GM10266 (cell line): Measurements from ENCODE around the gene FNDC3B.

Experiments used
- DNase-seq: peaks from one replicate; pipeline ENCODE4 v3.0.0; 2012; ENCODE audit errors: extremely low spot score
- TF ChIP-seq, protein P1 (sequence below): IDR thresholded peaks from 2 replicates; pipeline ENCODE4 v1.5.1; 2012; ENCODE audit warnings: mild to moderate bottlenecking, low read depth; ENCODE audit not compliant: control insufficient read depth, insufficient read depth; ENCODE audit errors: missing control alignments

FNDC3B gene

DNA sequence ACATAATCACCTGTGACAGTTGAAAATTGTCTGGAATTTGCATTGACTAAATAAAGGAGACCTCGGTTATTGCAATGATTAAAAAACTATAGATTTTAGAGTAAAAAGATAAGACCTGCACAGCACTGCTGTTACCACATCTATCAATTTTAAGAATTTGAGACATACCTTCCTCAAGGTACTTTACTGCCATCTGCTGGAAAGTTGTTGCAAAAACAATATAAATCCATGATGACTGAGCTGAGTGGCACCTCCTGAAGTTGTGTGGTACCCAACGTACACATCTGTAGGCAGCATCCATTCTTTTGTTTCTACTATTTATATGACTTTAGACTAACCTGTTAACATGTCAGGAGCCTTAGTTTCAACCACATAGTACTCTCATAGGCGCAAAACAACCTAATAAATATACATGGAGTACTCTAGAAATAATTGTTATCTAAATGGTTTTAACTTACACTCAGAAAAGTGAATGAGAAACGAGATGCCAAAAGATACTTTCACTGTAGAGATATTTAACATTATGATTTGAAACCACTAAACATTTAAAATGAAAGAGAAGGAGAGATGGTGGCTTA is 302.2 kb downstream of the FNDC3B start:
- peak; percentile 62 for DNase-seq
- TF ChIP-seq, protein P1, sequence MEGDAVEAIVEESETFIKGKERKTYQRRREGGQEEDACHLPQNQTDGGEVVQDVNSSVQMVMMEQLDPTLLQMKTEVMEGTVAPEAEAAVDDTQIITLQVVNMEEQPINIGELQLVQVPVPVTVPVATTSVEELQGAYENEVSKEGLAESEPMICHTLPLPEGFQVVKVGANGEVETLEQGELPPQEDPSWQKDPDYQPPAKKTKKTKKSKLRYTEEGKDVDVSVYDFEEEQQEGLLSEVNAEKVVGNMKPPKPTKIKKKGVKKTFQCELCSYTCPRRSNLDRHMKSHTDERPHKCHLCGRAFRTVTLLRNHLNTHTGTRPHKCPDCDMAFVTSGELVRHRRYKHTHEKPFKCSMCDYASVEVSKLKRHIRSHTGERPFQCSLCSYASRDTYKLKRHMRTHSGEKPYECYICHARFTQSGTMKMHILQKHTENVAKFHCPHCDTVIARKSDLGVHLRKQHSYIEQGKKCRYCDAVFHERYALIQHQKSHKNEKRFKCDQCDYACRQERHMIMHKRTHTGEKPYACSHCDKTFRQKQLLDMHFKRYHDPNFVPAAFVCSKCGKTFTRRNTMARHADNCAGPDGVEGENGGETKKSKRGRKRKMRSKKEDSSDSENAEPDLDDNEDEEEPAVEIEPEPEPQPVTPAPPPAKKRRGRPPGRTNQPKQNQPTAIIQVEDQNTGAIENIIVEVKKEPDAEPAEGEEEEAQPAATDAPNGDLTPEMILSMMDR: peak; percentile 59

DNA sequence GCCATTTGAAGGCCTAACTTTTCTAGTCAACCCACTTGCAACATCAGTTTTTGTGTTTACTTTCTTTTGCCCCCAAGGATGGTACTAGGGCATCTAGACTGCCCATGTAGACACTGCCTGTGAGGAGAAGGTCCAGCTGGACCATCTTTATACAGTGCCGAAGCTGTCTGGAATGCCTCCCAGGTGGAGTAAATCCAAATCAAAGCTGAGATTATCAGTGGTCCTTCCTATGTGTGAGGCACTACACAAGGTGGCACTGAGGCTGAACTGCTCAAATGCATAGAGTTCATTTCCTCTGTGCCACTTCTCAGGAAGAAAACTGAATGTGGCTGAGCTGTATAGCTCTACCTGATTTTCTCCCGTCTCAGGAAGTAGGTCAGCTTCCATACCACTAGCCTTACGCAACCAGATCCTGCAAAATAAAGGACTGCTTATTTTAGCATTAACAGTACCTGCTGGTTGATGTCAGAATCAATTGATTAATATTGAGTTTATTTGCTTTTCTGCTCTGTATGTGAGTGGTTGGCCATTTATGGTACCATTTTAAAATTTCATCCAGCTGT is 302.8 kb downstream of the FNDC3B start:
- DNase-seq: no peak
- TF ChIP-seq, protein P1: no peak

DNA sequence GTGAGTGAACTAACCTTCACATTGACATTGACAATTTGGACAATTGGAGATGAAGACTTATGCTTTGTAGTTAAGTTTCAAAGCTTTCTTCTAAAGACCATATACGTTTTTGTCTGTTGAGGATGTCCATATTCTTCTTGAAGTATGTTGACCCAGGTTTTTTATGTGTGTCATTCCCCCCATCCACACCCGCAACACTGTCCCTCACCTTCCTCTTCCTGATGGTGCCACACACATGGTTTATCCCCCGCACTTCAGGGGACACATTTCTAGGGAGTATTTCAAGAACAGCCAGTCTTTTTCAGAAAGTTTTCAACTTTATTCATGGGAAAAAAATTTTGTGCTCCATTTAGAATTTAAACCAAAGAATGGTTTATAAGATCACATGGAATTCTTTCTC is 303.7 kb downstream of the FNDC3B start:
- no peak for DNase-seq
- TF ChIP-seq, protein P1: no peak

DNA sequence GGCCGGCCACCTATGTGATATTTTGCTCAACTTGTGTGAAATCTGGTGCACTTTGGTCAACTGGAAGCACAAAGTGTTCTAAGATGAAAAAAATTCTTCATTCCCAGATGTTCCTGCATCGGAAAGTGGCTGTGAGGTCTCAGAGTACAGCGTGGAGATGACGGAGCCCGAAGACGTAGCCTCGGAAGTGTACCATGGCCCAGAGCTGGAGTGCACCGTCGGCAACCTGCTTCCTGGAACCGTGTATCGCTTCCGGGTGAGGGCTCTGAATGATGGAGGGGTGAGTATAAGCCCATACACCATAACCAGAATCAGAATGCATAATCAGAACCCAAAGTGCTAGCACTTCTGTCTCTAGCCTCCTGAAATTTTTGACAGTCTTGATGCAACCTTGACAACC is 304.6 kb downstream of the FNDC3B start:
- DNase-seq: no peak
- TF ChIP-seq, protein P1: no peak

DNA sequence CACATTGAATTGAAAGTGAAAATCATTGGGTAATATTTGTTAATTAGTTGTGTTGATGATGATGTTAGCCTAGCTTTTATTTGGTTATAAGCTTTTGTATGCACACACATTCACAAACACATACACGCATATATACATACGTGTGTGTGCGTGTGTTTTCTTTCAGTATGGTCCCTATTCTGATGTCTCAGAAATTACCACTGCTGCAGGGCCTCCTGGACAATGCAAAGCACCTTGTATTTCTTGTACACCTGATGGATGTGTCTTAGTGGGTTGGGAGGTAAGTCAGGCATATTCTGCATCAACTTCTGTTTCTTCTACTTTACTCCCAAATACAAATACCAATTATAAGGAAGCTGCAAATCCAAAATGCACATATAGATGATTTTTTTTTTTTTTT is 306.8 kb downstream of the FNDC3B start:
- TF ChIP-seq, protein P1: no peak
- no peak for DNase-seq

DNA sequence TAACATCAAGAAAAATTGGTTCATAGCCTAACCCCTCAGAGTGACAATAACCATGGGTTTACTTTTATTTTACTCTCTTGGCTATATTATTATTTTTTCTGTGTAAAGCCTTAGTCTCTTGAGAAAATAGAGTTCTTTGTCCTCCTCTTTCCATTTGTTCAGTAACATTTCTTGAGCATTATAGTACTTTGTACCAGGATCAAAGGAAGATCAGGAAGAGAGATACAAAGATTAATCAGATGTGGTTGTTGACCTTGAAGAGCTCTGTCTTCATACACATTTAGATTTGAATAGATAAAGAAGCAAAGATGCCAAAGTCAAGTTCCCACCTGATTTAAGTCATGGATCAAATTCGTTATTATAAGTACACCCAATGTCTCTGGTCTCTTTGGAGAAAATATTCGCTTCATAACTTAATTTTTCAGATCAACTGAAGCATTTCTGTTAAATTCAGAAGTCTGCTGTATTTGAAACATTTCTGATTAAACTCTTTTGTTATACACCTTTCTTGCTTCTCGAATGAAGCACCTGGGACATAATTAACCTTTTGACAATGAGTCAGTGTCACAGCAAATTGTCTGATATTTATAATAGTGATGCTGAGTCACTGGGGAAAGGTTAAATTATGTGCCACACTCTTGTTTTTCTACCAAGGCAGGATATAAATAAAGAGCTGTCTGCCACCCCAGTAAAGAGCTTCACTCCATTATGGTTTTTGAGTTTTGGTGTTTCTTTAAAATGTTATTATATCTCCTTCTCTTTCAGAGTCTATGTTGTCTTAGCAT is 308.7 kb downstream of the FNDC3B start:
- TF ChIP-seq, protein P1: no peak
- DNase-seq: no peak
